ENCODE results near the gene PNLIPRP3. TPM values are rescaled to one million over a fixed set of nuclear protein-coding genes. Genes with fewer than 3 reads are reported as not detected.

Gene PNLIPRP3
- total and polyA plus RNA-seq, 2 experiments from 2014 or later, result 0.46 to 0.93 TPM

DNA sequence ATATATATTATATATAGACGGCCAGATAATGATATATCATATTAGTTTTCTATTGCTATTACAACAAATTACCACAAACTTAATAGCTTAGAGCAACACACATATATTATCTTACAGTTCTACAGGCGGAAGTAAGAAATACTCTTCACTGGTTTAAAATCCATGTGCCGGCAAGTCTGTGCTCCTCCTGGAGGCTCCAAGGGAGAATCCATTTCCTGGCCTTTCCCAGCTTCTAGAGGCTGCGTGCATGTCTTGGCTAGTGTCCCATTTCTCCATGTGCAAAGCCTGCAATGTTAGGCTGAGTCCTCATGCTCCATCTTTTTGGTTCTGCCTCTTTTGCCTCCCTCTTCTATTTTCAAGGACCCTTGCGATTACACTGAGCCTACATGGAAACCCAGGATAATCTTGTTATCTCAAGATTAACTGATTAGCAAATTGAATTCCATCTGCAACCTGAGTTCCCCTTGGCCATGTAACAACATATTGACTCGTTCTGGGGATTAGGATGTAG, 23.9 kb upstream of the PNLIPRP3 start:
- H3K27ac ChIP-seq, result no peak overlapping the region
- H3K79me2 ChIP-seq, result no peaks in the 10 kb centered on the region
- H3K27me3 ChIP-seq, result no peaks in the 10 kb centered on the region
- TF ChIP-seq EZH2phosphoT487 (IDR thresholded peaks at IDR 0.05; ENCODE audit: low read depth, severe bottlenecking, unreplicated experiment) (no peak), EZH2 (IDR thresholded peaks at IDR 0.05; ENCODE audit: borderline replicate concordance) (no peak)
- TF ChIP-seq, protein P1, sequence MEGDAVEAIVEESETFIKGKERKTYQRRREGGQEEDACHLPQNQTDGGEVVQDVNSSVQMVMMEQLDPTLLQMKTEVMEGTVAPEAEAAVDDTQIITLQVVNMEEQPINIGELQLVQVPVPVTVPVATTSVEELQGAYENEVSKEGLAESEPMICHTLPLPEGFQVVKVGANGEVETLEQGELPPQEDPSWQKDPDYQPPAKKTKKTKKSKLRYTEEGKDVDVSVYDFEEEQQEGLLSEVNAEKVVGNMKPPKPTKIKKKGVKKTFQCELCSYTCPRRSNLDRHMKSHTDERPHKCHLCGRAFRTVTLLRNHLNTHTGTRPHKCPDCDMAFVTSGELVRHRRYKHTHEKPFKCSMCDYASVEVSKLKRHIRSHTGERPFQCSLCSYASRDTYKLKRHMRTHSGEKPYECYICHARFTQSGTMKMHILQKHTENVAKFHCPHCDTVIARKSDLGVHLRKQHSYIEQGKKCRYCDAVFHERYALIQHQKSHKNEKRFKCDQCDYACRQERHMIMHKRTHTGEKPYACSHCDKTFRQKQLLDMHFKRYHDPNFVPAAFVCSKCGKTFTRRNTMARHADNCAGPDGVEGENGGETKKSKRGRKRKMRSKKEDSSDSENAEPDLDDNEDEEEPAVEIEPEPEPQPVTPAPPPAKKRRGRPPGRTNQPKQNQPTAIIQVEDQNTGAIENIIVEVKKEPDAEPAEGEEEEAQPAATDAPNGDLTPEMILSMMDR (IDR thresholded peaks at IDR 0.05; ENCODE audit: poor library complexity), result no peak
- no peaks in the 10 kb centered on the region for H3K9me2 ChIP-seq (replicated peaks; ENCODE audit: insufficient read depth)
- no peak overlapping the region for H3K4me3 ChIP-seq
- H3K4me1 ChIP-seq (ENCODE audit: insufficient read depth), result no peaks in the 10 kb centered on the region
- no peaks in the 10 kb centered on the region for H3K36me3 ChIP-seq (replicated peaks; ENCODE audit: insufficient read depth, low read depth)
- H4K20me1 ChIP-seq (ENCODE audit: insufficient read depth, poor library complexity, severe bottlenecking), result no peaks in the 10 kb centered on the region
- H3K9me3 ChIP-seq (ENCODE audit: low read depth), result no peaks in the 10 kb centered on the region
- H3K4me2 ChIP-seq, result no peak overlapping the region
- WGBS (ENCODE audit: low lambda C conversion rate, missing lambda C conversion rate), result 77% methylated on average over 6 of the region's 6 CpGs
- DNase-seq (ENCODE audit: low spot score), result no peak
- no peak overlapping the region for H2AFZ ChIP-seq

DNA sequence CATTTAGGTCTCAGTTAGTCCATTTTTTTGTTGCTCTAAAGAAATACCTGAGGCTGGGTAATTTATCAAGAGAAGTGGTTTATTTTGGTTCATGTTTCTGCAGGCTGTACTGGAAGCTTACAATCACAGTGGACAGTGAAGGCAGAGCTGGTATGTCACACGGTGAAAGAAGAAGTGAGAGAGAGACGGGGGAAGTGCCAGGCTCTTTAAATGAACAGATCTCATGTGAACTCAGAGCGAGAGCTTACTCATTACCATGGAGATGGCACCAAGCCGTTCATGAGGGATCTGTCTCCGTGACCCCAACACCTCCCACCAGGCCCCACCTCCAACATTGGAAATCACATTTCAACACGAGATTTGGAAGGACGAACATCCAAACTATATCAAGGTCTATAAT, 18.9 kb upstream of the PNLIPRP3 start:
- no peak overlapping the region for H3K4me2 ChIP-seq
- no peaks in the 10 kb centered on the region for H3K79me2 ChIP-seq
- H3K27ac ChIP-seq, result no peak overlapping the region
- no peaks in the 10 kb centered on the region for H3K9me3 ChIP-seq (ENCODE audit: low read depth)
- TF ChIP-seq, protein P1 (IDR thresholded peaks at IDR 0.05; ENCODE audit: poor library complexity), result no peak
- TF ChIP-seq EZH2 (IDR thresholded peaks at IDR 0.05; ENCODE audit: borderline replicate concordance) (no peak), EZH2phosphoT487 (IDR thresholded peaks at IDR 0.05; ENCODE audit: low read depth, severe bottlenecking, unreplicated experiment) (no peak)
- no peaks in the 10 kb centered on the region for H3K9me2 ChIP-seq (replicated peaks; ENCODE audit: insufficient read depth)
- H3K4me1 ChIP-seq (ENCODE audit: insufficient read depth), result no peaks in the 10 kb centered on the region
- no peak overlapping the region for H2AFZ ChIP-seq
- DNase-seq (ENCODE audit: low spot score), result no peak
- H4K20me1 ChIP-seq (ENCODE audit: insufficient read depth, poor library complexity, severe bottlenecking), result no peaks in the 10 kb centered on the region
- H3K36me3 ChIP-seq (replicated peaks; ENCODE audit: insufficient read depth, low read depth), result no peaks in the 10 kb centered on the region
- 66% methylated on average over 7 of the region's 7 CpGs for WGBS (ENCODE audit: low lambda C conversion rate, missing lambda C conversion rate)
- no peak overlapping the region for H3K4me3 ChIP-seq
- no peaks in the 10 kb centered on the region for H3K27me3 ChIP-seq

DNA sequence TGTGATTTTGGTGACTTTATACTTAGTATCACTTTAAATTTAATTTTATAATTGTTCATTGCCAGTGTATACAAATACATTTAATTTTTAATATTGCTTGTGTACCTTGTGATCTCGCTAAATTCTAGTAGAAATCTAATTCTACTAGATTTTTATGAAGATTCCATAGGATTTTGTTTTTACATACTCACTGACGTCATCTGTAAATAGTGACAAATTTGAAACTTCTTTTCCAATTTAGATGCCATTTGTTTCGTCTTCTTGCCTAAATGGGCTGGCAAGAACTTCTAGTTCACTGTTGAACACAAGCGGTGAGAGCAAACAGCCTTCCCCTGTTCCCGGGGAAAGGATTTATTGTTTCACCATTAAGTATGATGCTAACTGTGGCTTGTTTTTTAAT, 17.3 kb upstream of the PNLIPRP3 start:
- Histone ChIP-seq H3K4me3 (no peak overlapping the region), H3K9me2 (replicated peaks; ENCODE audit: insufficient read depth) (no peaks in the 10 kb centered on the region), H3K36me3 (replicated peaks; ENCODE audit: insufficient read depth, low read depth) (no peaks in the 10 kb centered on the region), H3K27me3 (no peaks in the 10 kb centered on the region), H2AFZ (no peak overlapping the region), H3K79me2 (no peaks in the 10 kb centered on the region), H4K20me1 (ENCODE audit: insufficient read depth, poor library complexity, severe bottlenecking) (no peaks in the 10 kb centered on the region), H3K27ac (no peak overlapping the region), H3K9me3 (ENCODE audit: low read depth) (no peaks in the 10 kb centered on the region), H3K4me2 (no peak overlapping the region), H3K4me1 (ENCODE audit: insufficient read depth) (no peaks in the 10 kb centered on the region)
- no peak for TF ChIP-seq EZH2 (IDR thresholded peaks at IDR 0.05; ENCODE audit: borderline replicate concordance)
- TF ChIP-seq, protein P1 (IDR thresholded peaks at IDR 0.05; ENCODE audit: poor library complexity), result no peak
- no peak for TF ChIP-seq EZH2phosphoT487 (IDR thresholded peaks at IDR 0.05; ENCODE audit: low read depth, severe bottlenecking, unreplicated experiment)
- 80% methylated on average over 5 of the region's 5 CpGs for WGBS (ENCODE audit: low lambda C conversion rate, missing lambda C conversion rate)
- DNase-seq (ENCODE audit: low spot score), result no peak

DNA sequence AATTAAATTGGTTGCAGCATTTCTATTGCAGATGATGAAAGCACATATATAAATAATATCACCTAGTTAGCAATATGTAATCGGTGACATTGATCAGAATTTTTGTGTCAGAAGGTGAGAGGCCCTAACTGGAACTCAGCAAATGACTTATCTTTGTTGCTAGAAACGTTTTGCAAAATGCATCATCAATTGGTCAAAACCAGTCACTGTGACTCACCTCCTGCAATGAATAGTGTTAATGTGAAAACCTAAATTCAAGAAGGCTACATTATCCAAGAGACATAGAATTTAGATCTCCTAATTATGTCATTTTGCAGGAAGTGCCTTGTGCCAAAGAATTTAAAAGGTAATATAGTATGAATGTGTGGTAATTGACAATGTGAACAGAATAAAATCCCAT, 9.8 kb upstream of the PNLIPRP3 start:
- H3K36me3 ChIP-seq (replicated peaks; ENCODE audit: insufficient read depth, low read depth), result no peaks in the 10 kb centered on the region
- 60% methylated on average over 2 of the region's 2 CpGs for WGBS (ENCODE audit: low lambda C conversion rate, missing lambda C conversion rate)
- H3K27me3 ChIP-seq, result no peaks in the 10 kb centered on the region
- no peak for TF ChIP-seq EZH2 (IDR thresholded peaks at IDR 0.05; ENCODE audit: borderline replicate concordance)
- TF ChIP-seq, protein P1 (IDR thresholded peaks at IDR 0.05; ENCODE audit: poor library complexity), result no peak
- TF ChIP-seq EZH2phosphoT487 (IDR thresholded peaks at IDR 0.05; ENCODE audit: low read depth, severe bottlenecking, unreplicated experiment), result no peak
- no peaks in the 10 kb centered on the region for H3K79me2 ChIP-seq
- no peak overlapping the region for H2AFZ ChIP-seq
- H4K20me1 ChIP-seq (ENCODE audit: insufficient read depth, poor library complexity, severe bottlenecking), result no peaks in the 10 kb centered on the region
- no peaks in the 10 kb centered on the region for H3K9me2 ChIP-seq (replicated peaks; ENCODE audit: insufficient read depth)
- DNase-seq (ENCODE audit: low spot score), result no peak
- H3K9me3 ChIP-seq (ENCODE audit: low read depth), result no peaks in the 10 kb centered on the region
- no peaks in the 10 kb centered on the region for H3K4me1 ChIP-seq (ENCODE audit: insufficient read depth)
- H3K4me3 ChIP-seq, result no peak overlapping the region
- H3K27ac ChIP-seq, result no peak overlapping the region
- H3K4me2 ChIP-seq, result no peak overlapping the region
